GM12865 (cell line): ENCODE measurements around the gene CCND2.
A peak's percentile ranks its signal among the peaks of the same experiment; 100 is the strongest.

Experiments used
- DNase-seq: peaks from one replicate; pipeline ENCODE4 v3.0.0; 2010; ENCODE audit warnings: low read depth
- H3K4me3 ChIP-seq: 2 replicates; pipeline ENCODE4 v1.5.1; 2011; ENCODE audit warnings: mild to moderate bottlenecking, low read depth, low read length, control low read depth
- CTCF ChIP-seq: IDR thresholded peaks from 2 replicates; pipeline ENCODE4 v1.5.1; 2011; ENCODE audit warnings: low read length, control low read depth, low read depth, inconsistent platforms; ENCODE audit not compliant: insufficient read depth; ENCODE audit errors: missing control alignments

CCND2 gene

GRCh38 chr12:4302881-4303280, 29.3 kb downstream of the CCND2 start:
- no peak overlapping the region for H3K4me3 ChIP-seq
- TF ChIP-seq CTCF, result no peak
- no peak for DNase-seq

DNA sequence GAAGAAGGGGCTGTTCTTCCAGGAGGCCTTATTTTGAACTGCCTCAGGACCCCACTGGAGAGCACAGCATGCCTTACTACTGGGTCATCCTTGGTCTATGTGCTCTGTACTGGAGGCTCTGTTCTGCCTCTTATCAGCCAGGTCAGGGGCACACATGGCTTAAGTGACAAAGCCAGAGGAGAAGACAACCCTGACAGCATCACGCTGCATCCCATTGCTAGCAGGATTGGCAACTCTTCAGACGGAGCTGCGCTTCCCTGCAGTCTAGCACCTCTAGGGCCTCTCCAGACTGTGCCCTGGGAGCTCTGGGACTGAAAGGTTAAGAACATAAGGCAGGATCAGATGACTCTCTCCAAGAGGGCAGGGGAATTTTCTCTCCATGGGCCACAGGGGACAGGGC, 30.2 kb downstream of the CCND2 start:
- no peak for TF ChIP-seq CTCF
- no peak overlapping the region for H3K4me3 ChIP-seq
- no peak for DNase-seq

DNA sequence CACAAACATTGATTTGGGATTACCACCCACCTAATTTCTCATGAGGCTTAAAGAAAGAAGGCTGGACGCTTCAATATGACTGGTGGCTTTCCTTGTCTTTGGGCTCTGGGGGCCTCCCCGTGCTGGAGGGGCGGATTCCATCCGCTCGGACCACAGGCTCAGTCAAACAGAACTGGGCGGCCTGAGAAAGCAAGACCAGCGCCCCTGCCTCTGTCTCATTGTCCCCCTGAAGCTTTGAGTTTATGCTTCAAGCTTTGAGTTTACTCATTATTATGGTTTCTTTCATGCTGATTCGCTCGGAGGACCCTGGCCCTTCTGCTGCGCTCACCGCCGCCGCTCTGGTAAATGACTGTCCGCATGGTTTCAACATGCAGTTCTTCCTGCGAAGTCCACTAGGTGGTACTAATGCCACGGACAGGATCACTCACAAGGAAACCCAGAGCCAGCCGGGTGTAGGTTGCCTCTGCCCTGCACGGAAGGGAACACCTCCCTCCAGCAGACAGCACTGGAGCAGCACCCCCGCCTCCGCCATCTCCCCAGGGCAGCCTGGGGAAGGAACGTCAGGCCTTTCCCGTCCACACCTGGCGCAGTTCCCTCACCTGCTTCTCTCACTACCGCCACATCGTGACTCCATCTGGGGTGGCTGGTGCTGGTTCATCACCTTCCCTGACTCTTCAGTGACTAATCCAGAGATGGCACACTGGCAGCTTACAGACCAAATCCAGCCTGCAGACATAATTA, 34.2 kb downstream of the CCND2 start:
- peak; percentile 31 for TF ChIP-seq CTCF
- no peak overlapping the region for H3K4me3 ChIP-seq
- peak; percentile 42 for DNase-seq

DNA sequence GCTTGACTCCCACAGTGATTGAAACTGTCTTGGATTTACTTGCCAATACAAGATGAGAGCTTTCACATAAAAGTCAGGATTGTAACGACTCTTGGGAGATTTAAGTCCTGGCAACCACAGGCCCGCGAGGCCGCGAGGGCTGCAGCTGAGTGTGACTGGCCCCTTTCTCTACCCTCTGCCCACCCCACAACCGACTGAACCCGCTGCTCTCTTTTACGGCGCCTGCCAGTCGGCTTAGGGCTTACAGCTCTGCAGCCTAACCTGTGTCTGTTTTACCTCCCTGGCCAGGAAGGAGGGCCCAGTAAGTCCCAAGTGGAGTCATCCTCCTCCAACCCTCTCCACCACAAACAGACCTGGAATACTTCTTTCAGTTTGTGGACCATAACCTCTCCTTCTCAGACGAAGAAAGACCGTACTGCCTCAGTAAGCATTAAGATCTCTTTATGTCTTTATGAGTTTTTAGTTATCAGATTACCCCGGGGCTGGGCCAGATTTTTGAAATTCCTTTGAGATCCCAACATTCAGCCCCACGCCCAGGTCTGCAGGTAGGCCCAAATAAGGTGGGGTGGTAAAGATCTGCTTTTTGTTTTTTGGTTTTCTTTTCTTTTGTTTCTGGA, 34.9 kb downstream of the CCND2 start:
- no peak for DNase-seq
- TF ChIP-seq CTCF, result no peak
- H3K4me3 ChIP-seq, result no peak overlapping the region

GRCh38 chr12:4311776-4312175, 38.2 kb downstream of the CCND2 start:
- no peak overlapping the region for H3K4me3 ChIP-seq
- TF ChIP-seq CTCF, result no peak
- no peak for DNase-seq

DNA sequence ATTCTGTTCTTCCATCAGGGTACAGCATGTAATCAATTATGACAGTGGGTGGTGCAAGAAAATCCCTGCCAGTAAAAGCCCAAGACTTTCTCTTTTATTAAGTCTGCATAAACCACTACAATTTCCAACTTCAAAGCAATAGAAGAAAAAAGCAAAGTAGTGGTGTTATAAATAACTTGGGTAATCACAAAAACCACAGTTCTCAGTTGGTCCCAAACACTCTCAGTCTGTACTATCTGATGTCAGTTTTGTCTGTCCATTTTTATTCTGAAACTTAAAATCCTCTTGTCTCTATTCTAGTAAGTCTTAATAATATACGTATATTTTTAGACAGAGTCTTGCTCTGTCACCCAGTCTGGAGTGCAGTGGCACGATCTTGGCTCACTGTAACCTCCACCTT, 38.7 kb downstream of the CCND2 start:
- DNase-seq, result no peak
- TF ChIP-seq CTCF, result no peak

GRCh38 chr12:4320497-4320852, 46.9 kb downstream of the CCND2 start:
- DNase-seq, result no peak
- no peak for TF ChIP-seq CTCF
- peak overlapping the region; percentile 80 for H3K4me3 ChIP-seq

More for the DNA sequence above, 38.7 kb downstream of the CCND2 start:
- no peak overlapping the region for H3K4me3 ChIP-seq
